GM11168 (cell line): ENCODE measurements around the gene HTR1B.

Source experiments
- in situ Hi-C: fragments of 300-500 bp; cut with MboI; formaldehyde crosslinking; loops from one replicate; pipeline ENCODE4 v1.12.0; 2022; ENCODE audit warnings: low sequenced_read_pairs; ENCODE audit not compliant: unreplicated experiment

Gene HTR1B, protein sequence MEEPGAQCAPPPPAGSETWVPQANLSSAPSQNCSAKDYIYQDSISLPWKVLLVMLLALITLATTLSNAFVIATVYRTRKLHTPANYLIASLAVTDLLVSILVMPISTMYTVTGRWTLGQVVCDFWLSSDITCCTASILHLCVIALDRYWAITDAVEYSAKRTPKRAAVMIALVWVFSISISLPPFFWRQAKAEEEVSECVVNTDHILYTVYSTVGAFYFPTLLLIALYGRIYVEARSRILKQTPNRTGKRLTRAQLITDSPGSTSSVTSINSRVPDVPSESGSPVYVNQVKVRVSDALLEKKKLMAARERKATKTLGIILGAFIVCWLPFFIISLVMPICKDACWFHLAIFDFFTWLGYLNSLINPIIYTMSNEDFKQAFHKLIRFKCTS

DNA sequence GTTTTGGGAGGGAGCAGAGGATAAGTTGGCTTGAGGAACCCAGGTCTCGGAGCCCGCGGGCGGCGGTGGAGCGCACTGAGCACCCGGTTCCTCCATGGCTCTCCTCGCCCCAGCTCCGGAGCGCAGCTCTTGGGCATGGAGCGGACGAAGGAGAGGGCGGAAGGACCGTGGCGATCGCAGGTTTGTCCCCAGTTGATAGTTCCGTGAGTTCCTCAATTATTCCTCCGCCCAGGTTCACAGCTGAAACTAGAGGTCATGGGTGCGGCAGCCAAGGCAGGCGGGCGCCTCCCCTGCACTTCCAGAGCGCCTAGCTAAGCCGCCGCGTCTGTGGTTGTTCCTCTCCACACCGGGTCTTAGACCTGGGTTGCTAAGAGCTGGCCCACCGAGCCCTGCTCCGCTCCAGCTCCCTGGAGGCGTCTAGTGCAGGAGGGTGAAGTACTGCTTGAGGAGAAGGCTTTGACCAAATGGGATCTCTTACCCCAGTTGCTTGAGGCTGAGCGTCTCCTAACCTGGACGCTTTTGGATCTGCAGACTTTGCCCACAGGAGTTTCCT, at the start of gene HTR1B:
Gene HTR1B (minus strand): TSS at position 184 of the 553 bp plus-strand sequence. CDS start 88 bp downstream, at position 96.
- in situ Hi-C loops = no loop called here

DNA sequence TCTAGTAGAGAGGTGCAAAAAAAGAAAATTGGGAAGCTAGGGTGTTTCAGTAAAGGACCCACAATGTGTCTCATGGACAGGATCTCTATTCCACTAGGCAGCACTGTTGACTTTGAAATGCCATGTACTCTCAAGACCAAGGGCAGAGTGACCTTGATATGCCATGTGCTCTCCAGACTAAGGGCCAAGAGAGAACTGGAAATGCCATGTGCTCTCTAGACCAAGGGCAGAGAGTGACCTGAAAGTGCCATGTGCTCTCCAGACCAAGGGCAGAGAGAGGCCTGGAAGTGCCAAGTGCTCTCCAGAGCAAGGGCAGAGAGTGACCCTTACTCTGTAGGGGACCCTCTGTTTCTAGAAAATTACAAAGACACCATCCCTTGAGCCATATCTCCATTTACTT, 49.3 kb upstream of the HTR1B start:
- in situ Hi-C loops = no loop called here

DNA sequence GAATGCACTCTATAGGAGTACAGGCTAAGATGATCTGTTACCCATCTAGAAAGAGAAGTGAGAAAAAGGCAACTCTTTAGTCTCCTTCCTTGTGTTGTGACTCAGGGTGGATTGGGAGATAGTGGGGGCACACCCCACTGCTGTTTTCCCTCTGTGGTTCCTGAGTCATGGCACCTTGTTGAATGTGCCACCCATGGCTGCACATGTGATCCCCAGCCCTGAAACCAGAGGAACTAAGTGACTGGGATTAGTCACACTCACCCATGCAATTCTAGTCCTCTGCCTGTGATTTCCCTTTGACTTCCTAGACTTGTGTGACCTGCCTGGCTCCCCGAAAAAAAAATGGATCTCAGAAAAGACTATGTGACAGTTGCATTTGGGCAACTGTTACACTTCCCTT, 48.6 kb upstream of the HTR1B start:
- in situ Hi-C loops = no loop called here

DNA sequence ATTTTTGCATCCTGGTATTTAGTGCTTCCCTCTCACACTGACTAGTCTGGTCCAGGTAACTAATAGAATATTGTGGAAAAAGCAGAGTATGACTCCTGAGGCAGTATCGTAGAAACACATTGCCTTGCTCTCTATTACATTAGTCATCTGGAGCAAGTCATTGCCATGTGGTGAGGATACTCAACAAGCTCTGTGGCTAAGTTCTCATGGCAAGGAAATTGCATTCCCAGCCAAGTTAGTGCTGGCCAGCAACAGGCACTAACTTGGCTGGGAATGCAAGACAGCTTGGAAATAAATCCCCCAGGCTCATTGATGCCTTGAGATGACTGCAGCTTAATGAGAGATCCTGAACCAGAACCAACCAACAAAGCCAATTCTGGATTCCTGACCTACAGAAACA, 39.7 kb upstream of the HTR1B start:
- in situ Hi-C loops = no loop called here

DNA sequence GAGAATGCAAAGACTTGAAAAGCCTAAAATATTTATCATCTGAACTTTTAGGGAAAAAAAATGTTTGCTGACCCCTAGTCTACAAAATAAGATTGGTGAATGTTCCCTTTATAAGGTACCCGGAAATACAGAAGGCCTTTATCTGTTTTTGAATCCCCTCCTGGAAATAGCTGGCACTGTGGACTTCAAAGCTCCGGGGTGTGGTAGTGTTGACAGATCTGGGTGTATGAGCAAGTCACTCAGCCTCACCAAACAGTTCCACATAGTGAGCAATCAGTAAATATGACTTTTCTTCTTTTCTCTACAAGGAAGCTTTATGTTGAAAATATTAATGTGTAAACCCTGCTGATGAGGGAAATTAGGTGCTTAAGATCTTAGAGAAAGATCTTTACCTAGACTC, 29.2 kb upstream of the HTR1B start:
- in situ Hi-C loops = no loop called here

DNA sequence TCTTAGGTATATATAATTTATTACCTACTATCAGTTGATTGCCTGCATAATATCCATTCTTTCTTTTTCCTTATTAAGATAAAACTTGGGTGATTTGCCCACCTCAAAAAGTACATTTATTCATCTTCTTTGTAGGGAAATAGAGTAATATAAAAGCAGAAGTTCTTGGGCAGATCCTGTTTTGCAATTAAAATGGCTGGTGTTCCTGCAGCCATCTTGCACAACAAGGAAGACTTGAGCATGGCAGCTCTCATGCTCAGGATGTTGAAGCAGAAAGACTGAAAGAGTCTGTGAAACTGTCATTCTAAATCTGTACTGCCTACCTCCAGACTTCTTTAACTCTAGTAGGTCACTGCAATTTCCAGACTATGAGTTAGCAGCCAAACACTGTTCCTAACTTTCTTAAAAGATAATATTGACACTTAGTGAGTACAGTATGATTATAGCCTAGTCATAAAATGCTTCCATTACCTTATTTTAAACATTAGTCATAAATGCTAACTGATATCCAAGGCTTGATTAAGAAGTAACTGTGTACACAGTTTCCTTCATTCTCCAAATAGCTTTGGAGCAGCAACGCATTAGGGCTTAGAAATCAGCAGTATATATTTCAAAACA, 24.6 kb upstream of the HTR1B start:
- in situ Hi-C loops = no loop called here

DNA sequence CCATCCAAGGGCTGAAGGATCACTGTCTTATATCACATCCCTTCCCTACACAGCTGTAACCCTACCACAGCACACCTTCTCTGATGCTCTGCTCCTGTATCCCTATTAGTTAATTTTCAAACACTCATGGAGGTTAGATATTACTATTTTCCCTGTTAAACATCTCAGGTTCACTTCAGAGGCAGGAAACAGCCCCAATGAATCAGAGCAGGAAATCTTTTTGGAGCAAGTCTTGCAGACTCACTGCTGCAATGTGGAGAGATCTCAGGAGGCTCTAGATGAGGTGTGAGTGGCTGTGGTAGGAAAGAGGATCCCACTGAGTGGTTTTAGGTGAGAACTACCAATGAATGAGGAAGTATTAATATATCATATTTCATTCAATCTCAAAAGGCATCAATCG, 19.7 kb upstream of the HTR1B start:
- in situ Hi-C loops = no loop called here

DNA sequence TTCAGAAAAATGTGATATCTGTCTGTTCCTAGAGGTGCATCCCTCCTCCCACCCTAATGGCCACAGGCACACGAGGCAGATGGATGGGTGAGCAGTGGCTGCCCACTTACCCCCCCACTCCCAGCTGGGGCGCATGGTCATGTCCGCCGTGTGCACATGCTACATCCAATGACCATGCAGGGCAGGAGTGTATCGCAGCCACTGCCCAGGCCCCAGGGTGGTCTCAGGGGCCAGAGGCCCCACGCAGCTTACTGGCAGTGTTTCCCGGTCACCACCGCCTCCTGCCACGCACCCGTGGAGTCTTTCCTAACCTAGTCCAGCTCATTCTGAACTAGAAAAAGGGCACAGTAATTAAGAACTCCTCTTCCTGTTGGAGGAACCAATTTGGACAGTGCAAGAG, 11.7 kb upstream of the HTR1B start:
- in situ Hi-C loops = no loop called here

DNA sequence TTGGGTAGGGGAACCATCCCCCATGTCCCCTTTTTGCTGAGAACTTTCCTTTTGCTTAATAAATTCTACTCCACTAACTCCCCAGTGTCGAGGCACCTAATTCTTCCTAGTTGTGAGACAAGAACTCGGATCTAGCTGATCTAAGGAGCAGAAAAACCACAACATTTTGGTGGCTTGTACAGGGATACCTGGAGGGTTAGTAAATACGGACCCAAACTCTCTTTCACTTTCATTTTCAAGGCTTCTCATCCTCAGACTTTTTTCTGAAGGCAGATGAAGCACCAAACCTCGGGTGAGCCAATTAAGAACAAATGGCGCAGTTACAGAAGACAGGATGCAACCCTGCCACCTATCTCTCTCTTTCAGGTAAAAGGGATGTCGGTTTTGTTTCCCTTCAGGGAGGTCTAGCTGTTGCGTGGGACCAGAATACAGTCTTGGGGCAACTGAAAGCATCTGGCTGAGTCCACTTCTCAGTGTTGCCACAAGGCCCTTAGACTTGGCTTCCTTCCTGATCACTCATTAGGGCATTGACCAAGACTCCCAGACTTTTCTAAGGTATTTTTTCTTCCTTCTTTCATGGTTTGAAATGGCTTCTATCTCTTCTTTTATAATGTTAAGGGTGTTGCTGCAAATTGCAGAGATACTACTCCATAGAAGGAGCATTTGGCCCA, 11.1 kb upstream of the HTR1B start:
- in situ Hi-C loops = no loop called here

DNA sequence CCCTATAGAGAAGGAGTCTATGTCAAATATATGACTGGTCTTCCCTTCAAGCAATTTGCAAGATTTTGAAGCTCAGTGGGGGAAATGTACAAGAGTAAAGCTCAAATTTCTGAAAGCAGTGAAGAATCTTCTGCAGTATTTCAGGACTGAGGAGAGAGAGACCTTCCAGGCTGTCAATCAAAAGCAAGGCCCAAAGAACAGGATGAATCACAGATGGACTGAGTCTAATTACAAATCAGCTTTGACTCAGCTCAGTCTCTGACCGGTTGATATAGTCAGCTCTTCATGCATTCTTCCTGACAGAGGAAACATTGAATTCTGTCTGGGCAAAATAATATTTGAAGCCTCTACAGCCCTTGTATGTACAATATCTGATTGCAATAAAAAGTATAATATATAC, 7.7 kb upstream of the HTR1B start:
- in situ Hi-C loops = no loop called here

DNA sequence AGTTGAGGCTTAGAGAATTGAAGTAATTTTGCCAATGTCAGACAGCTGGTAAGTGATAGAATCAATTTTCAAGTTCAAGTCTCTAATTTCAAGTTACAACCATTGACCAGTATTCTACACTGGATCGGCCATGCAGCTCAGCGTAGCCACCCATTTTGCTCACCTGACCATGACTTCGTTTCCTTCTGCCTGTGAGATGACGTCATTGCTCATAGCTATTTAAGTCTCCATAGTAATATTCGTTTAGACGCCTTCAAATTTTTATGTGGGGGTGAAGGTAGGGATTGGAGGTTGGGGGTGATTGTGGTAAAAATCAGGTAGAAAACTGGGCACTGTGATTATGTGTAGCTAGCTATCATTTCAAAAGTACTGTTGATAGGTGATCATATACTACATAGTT, 5.6 kb upstream of the HTR1B start:
- in situ Hi-C loops = no loop called here

DNA sequence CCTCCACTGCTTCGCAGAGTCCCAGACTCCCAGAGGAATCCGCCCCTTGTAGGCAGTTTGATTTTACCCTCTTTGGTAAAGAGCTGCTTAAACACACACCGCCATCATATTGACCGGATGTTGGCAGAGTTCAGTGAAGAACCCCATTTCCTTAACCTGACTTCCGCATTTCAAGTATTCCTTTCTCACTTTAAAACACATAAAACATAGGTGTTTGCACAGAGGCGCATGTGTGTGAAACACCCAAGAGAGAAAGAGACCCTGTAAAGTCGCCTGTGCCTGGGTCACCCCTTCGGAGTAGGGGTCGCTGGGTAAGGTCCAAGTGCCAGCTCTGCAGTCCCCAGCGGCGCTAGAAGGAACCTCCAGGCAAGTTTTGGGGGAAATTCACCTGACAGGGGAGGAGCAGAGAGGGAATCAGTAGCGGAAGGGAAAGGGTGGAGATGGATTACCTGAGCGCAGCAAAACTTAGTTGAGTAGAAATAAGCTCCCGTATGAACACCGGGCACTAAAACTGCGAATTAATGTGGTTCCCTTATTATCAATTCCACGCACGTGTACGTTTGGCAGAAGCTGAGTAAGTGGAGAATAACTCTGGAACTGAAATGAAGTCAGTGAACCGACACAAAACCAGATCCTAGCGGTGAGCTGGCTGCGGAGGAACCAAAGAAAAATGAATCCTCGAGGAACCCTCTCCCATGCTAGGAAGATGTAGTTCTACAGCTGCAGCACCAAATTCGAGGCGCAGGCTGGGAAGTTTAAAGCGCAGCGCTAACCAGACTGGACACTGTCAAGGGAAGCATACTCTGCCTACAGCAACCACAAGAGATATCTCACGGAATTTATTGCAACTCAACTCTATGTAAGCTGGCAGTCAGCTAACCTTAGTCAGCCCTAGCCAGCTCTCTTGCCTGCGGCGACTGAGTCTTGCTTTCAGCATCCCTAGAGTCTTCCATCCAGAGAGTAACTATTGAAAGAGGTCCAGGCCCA, 3.5 kb upstream of the HTR1B start:
- in situ Hi-C loops = no loop called here

DNA sequence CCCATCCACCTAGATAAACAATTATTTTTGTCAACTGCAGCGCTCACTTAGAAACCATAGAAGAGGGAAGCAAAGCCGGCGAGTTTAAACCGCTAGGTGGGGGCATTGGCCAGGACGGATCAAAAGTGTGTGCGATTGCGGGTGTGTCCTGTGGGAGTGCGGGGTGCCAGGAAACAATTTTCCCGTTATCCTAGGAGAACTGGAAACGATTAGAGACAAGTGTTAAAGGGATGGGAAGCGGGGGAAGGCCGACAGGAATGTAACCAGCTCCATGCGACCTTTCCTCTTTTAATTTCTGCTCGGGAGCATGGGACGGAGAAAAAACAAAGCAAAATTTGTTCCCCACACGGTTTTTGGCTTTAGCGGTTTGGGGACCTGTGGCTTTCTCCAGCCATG, 2.8 kb upstream of the HTR1B start:
- in situ Hi-C loops = no loop called here

DNA sequence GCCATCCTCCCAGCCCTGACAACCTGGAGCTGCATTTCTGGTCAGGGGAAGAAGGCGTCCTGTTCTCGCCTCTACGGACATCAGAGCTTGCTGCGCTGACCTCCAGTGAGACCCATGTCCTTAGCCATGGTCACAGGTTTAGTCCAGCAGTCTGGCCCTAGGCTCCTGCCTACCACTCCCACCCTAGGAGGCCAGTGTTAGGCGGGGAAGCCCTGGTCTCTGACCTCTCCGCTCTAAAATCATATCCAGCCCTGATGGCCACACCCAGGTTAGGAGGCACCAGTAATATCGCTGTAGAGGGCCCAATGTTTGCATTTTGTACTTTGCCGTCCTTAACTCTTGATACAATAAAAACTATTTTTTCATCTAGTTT, 1.2 kb upstream of the HTR1B start:
- in situ Hi-C loops = no loop called here

DNA sequence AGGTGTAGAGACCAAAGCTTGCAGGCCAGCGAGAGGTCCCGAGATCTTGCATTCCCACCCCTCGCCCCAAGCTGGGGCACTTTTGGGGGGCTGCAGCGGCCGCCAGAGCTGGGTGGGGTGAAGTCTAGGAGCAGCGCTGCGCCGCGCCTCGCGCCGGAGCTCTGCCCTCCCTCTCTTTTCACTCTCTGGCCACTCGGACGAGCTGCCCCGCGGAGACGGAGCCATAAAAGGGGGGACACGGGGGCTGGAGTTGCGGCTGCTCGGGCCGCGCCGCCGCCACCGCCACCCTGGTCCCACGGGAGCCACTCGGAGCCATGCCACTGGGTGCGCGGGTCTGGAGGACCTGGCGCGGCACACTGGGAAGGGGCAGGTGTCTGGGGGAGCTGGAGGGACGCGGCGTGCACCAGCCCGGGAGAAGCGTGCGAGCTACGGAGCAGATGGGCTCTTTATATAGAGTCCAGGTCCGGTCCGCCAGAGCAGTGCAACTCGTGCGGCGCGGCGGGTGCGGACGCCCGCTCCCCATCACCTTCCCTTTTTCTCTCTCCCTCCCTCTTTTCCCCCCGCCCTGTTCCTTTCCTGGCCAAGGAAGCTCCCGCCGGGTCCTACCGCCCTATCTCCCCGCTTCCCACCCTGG, 687 bp upstream of the HTR1B start:
- in situ Hi-C loops = no loop called here

DNA sequence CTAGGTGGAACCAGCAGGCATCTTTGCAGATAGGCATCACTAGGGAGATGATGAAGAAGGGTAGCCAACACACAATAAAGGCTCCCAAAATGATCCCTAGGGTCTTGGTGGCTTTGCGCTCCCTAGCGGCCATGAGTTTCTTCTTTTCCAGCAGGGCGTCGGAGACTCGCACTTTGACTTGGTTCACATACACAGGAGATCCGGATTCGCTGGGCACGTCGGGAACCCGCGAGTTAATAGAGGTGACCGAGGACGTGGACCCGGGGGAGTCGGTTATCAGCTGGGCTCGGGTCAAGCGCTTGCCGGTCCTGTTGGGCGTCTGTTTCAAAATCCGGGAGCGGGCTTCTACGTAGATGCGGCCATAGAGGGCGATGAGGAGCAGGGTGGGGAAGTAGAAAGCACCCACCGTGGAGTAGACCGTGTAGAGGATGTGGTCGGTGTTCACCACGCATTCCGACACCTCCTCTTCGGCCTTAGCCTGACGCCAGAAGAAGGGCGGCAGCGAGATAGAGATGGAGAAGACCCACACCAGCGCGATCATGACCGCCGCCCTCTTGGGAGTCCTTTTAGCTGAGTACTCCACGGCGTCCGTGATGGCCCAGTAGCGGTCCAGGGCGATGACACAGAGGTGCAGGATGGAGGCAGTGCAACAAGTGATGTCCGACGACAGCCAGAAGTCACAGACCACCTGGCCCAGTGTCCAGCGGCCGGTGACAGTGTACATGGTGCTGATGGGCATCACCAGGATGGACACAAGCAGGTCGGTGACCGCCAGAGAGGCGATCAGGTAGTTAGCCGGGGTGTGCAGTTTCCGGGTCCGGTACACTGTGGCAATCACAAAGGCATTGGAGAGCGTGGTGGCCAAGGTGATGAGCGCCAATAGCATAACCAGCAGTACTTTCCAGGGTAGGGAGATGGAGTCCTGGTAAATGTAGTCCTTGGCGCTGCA, 658 bp downstream of the HTR1B start:
- in situ Hi-C loops = no loop called here

DNA sequence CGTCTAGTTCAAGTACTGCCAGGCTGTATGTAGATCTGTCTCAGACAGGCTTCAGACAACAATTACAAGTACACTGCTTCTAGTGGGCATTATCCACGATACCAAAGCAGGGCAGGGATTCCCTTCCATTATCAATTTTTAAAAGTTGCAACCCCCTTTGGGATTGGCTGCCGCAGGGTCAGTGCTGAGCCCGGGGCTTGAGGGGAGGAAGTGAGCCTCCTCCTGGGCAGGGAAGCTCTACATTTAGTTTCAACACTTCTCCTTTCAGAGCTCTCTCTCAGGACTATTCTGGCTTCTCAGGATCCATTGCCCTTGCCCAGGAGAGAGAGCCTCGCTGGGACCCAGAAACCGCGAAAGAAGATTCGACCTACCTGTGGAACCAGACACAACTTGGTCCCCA, 1.5 kb downstream of the HTR1B start:
- in situ Hi-C loops = no loop called here

DNA sequence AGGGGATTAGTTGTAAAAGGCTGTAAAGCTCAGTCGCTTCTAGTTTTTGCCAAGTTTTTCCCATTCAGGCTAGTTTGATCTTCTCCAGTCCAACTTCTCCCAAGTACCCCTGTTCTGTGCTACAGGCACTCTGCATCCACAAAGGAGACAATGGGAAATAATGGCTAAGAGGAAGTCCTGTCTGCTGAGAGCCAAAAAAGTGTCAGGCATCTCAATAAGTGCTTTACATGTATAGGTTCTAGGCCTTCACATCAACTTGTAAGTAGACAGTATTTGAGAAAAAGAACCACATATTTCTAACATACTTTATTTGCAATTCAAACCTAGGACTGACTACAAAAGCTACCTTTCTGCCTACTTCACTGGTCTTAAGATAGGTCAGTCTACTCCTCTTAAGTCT, 4.9 kb downstream of the HTR1B start:
- in situ Hi-C loops = no loop called here
